ENCODE measurements around the gene CDH5.

Gene CDH5

DNA sequence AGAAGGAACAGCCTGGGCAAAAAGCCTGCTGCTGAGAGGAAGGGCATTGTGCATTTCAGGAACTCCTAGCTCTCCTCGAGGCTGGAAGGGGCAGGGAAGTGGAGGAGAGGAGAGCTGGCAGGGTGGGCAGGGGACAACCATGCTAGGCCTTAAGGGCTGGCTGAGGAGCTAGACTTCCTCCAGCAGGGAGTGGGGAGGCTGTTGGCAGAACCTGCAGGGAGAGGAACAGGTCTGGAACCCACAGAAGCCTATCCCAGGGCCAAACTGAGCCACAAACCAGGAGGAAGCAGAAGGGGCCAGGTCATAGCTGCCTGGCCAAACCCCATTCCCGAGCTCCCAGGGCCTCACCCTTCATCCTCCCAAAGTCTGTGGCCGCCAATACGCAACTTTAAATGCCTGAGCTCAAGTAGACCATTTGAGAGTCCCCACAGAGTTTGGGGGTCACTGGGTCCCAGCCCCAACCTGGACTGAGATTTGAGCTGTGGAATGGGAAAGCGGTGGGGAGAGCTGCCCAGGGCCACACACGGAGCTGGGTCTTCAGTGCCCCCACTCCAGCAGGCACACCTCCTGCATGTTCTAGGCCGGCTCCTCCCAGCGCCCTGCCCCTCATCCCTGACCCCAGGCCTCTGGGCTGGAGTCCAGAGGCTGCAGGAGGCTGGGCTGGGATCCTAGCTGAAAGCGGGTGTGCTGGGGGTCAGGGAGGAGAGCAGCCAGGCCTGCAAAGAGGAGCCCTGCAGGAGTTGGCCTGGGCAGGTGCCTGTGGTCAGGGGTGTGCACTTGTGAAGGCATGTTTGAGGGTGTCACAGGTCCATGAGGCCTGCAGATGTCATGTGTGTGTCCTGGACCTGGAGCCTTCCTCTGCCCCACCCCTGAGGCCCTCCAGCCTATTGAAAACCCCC, 4.5 kb downstream of the CDH5 start:
- TF ChIP-seq, protein P1, sequence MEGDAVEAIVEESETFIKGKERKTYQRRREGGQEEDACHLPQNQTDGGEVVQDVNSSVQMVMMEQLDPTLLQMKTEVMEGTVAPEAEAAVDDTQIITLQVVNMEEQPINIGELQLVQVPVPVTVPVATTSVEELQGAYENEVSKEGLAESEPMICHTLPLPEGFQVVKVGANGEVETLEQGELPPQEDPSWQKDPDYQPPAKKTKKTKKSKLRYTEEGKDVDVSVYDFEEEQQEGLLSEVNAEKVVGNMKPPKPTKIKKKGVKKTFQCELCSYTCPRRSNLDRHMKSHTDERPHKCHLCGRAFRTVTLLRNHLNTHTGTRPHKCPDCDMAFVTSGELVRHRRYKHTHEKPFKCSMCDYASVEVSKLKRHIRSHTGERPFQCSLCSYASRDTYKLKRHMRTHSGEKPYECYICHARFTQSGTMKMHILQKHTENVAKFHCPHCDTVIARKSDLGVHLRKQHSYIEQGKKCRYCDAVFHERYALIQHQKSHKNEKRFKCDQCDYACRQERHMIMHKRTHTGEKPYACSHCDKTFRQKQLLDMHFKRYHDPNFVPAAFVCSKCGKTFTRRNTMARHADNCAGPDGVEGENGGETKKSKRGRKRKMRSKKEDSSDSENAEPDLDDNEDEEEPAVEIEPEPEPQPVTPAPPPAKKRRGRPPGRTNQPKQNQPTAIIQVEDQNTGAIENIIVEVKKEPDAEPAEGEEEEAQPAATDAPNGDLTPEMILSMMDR (IDR thresholded peaks at IDR 0.05; ENCODE audit: low read depth, low read length), result no peak
- H3K36me3 ChIP-seq, result no peaks in the 10 kb centered on the region
- H3K4me1 ChIP-seq, result no peaks in the 10 kb centered on the region
- H3K27me3 ChIP-seq, result no peaks in the 10 kb centered on the region
- H3K9me3 ChIP-seq, result no peaks in the 10 kb centered on the region
- no peak for DNase-seq
- H3K4me3 ChIP-seq (ENCODE audit: low read depth, low read length), result no peak overlapping the region

GRCh38 chr16:66372078-66372897, 5.8 kb downstream of the CDH5 start:
- Histone ChIP-seq H3K4me3 (ENCODE audit: low read depth, low read length) (no peak overlapping the region), H3K4me1 (no peaks in the 10 kb centered on the region), H3K36me3 (no peaks in the 10 kb centered on the region), H3K27me3 (no peaks in the 10 kb centered on the region), H3K9me3 (no peaks in the 10 kb centered on the region)
- TF ChIP-seq, protein P1 (IDR thresholded peaks at IDR 0.05; ENCODE audit: low read depth, low read length), result no peak
- no peak for DNase-seq

- H3K27me3 ChIP-seq, result no peaks in the 10 kb centered on the region
- no peaks in the 10 kb centered on the region for H3K9me3 ChIP-seq
- no peaks in the 10 kb centered on the region for H3K4me1 ChIP-seq
- TF ChIP-seq, protein P1 (IDR thresholded peaks at IDR 0.05; ENCODE audit: low read depth, low read length), result no peak
- DNase-seq, result no peak
- H3K36me3 ChIP-seq, result no peaks in the 10 kb centered on the region
- no peak overlapping the region for H3K4me3 ChIP-seq (ENCODE audit: low read depth, low read length)
Observed at GRCh38 chr16:66372898-66373155, 6.3 kb downstream of the CDH5 start.

GRCh38 chr16:66373667-66374066, 7.2 kb downstream of the CDH5 start:
- Histone ChIP-seq H3K27me3 (no peaks in the 10 kb centered on the region), H3K4me1 (no peaks in the 10 kb centered on the region)

DNA sequence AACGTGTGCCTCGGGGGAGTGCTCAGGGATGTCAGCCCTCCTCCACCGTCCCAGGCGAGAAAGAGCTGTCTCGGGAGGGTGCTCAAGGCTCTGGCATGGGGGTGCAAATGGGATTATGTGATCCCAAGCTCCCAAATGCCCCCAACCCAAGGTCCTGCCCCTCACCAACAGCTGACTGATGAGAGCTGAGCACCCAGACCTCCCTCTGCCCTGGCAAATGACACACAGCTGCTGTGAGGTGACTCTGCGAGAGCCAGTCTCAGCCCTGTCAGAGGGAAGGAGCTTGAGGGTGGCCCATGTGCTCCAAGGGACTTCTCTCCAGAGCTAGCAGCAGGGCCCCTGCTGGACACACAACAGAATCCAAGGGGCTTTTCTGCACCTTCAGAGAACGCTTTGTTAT, 7.7 kb downstream of the CDH5 start:
- no peak overlapping the region for H3K4me3 ChIP-seq (ENCODE audit: low read depth, low read length)
- no peaks in the 10 kb centered on the region for H3K9me3 ChIP-seq
- DNase-seq, result no peak
- no peaks in the 10 kb centered on the region for H3K4me1 ChIP-seq
- H3K36me3 ChIP-seq, result no peaks in the 10 kb centered on the region
- TF ChIP-seq, protein P1 (IDR thresholded peaks at IDR 0.05; ENCODE audit: low read depth, low read length), result no peak
- H3K27me3 ChIP-seq, result no peaks in the 10 kb centered on the region

More at GRCh38 chr16:66373667-66374066, 7.2 kb downstream of the CDH5 start:
- Histone ChIP-seq H3K36me3 (no peaks in the 10 kb centered on the region), H3K4me3 (ENCODE audit: low read depth, low read length) (no peak overlapping the region), H3K9me3 (no peaks in the 10 kb centered on the region)
- DNase-seq, result no peak
- TF ChIP-seq, protein P1 (IDR thresholded peaks at IDR 0.05; ENCODE audit: low read depth, low read length), result no peak

GRCh38 chr16:66375451-66375850, 9.0 kb downstream of the CDH5 start:
- no peaks in the 10 kb centered on the region for H3K36me3 ChIP-seq
- TF ChIP-seq, protein P1 (IDR thresholded peaks at IDR 0.05; ENCODE audit: low read depth, low read length), result no peak
- no peaks in the 10 kb centered on the region for H3K9me3 ChIP-seq
- H3K27me3 ChIP-seq, result no peaks in the 10 kb centered on the region
- H3K4me1 ChIP-seq, result no peaks in the 10 kb centered on the region
- no peak for DNase-seq
- H3K4me3 ChIP-seq (ENCODE audit: low read depth, low read length), result no peak overlapping the region

Measured in BE2C (cell line).